Loucy (cell line): ENCODE data around the gene RPL23.

Source experiments
- CTCF ChIP-seq: fragments of 200-600 bp; sonication (generic); conservative IDR thresholded peaks from 2 replicates; pipeline ENCODE4 v1.5.1; 2014; ENCODE audit warnings: mild to moderate bottlenecking, antibody characterized with exemption, low read length
- EZH2phosphoT487 ChIP-seq: fragments of 200-600 bp; IDR thresholded peaks from 2 replicates; pipeline ENCODE4 v1.6.1; 2018; ENCODE audit warnings: antibody characterized with exemption, mild to moderate bottlenecking, moderate library complexity, borderline replicate concordance

- TF ChIP-seq CTCF (no peak), EZH2phosphoT487 (no peak)
These were observed 3.8 kb upstream of the RPL23 start for GRCh38 chr17:38857271-38857670.
